Nephron (organoid): Measurements from ENCODE around the gene BRIP1.

Experiments
- H3K27ac Mint-ChIP-seq, 3 experiments: 2 replicates each; pipeline ENCODE4 v1.8.0; 2020; ENCODE audit warnings: mixed read lengths in 3 of 3, mild to moderate bottlenecking in 2 of 3, moderate library complexity in 1 of 3
- H3K27me3 Mint-ChIP-seq: 2 replicates; pipeline ENCODE4 v1.8.0; 2021; ENCODE audit warnings: low read depth, mild to moderate bottlenecking, moderate library complexity, mixed read lengths
- H3K36me3 Mint-ChIP-seq: 2 replicates; pipeline ENCODE4 v1.8.0; 2020; ENCODE audit warnings: low read depth, mixed read lengths
- H3K4me1 Mint-ChIP-seq: 2 replicates; pipeline ENCODE4 v1.8.0; 2020; ENCODE audit warnings: mixed read lengths
- H3K4me3 Mint-ChIP-seq, 3 experiments: 2 replicates each; pipeline ENCODE4 v1.8.0; 2020; ENCODE audit warnings: mild to moderate bottlenecking in 3 of 3, mixed read lengths in 3 of 3, moderate library complexity in 2 of 3
- H3K9me3 Mint-ChIP-seq: 2 replicates; pipeline ENCODE4 v1.8.0; 2020; ENCODE audit warnings: mixed read lengths
- TF ChIP-seq, protein P1 (sequence below), 3 experiments: fragments of 200-600 bp; sonication (generic); IDR thresholded peaks; one replicate each; pipeline ENCODE4 v1.5.0; 2021; ENCODE audit warnings: antibody characterized with exemption in 3 of 3; ENCODE audit not compliant: unreplicated experiment in 3 of 3

Gene BRIP1

DNA sequence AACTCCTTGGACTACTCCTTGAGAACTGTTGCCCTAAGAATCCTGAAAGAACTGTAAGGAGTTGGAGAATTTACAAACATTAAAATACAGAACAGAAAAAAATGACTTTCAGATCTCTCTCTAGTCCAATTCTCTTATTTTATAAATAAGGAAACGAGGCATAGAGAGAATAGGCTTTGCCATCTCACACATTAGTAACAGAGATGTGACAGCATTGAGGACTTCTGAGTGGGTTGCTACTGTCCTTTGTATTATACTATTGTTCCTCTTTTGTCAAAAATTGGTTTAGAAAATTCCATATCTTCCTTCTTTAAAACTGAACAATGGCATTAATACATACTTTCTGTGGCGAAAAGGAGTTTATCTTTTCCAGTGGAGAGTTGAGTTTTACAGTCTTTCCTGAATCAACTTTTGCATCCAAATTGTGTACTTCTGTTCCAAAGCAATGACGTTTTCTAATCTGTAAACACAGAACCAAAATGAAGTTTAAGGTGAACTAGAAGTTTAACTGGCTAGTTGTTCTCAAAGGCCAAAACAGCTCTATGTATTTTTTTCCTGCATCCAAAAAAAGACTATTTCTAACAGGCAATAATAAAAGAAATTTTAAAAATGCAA, 16.5 kb downstream of the BRIP1 start:
- Mint-ChIP-seq H3K36me3 (peaks cover 35% of the 10 kb centered on the region), H3K27me3 (no peaks in the 10 kb centered on the region), H3K4me3 (no peak overlapping the region), H3K9me3 (no peaks in the 10 kb centered on the region), H3K4me1 (peaks cover 6% of the 10 kb centered on the region), H3K27ac (no peak overlapping the region)
- TF ChIP-seq, protein P1, sequence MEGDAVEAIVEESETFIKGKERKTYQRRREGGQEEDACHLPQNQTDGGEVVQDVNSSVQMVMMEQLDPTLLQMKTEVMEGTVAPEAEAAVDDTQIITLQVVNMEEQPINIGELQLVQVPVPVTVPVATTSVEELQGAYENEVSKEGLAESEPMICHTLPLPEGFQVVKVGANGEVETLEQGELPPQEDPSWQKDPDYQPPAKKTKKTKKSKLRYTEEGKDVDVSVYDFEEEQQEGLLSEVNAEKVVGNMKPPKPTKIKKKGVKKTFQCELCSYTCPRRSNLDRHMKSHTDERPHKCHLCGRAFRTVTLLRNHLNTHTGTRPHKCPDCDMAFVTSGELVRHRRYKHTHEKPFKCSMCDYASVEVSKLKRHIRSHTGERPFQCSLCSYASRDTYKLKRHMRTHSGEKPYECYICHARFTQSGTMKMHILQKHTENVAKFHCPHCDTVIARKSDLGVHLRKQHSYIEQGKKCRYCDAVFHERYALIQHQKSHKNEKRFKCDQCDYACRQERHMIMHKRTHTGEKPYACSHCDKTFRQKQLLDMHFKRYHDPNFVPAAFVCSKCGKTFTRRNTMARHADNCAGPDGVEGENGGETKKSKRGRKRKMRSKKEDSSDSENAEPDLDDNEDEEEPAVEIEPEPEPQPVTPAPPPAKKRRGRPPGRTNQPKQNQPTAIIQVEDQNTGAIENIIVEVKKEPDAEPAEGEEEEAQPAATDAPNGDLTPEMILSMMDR (IDR thresholded peaks at IDR 0.05; ENCODE audit: unreplicated experiment in 3 of 3): no peak

DNA sequence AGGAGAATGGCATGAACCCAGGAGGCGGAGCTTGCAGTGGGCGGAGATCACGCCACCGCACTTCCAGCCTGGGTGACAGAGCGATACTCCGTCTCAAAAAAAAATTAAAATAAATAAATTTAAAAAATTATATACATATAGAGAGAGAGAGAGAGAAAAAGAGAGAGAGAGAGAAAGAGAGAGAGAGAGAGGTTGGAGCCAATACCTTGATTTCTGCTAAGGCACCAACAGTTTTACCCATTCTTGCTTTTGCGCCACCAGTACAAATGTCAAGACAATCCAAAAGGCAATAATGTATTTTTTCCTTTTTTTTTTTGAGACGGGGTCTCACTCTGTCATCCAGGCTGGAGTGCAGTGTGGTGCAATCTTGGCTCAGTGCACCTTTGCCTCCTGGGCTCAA, 17.2 kb downstream of the BRIP1 start:
- peaks cover 36% of the 10 kb centered on the region for H3K36me3 Mint-ChIP-seq
- H3K4me1 Mint-ChIP-seq: peaks cover 6% of the 10 kb centered on the region
- H3K27ac Mint-ChIP-seq: no peak overlapping the region
- no peaks in the 10 kb centered on the region for H3K27me3 Mint-ChIP-seq
- no peaks in the 10 kb centered on the region for H3K9me3 Mint-ChIP-seq
- no peak overlapping the region for H3K4me3 Mint-ChIP-seq
- TF ChIP-seq, protein P1 (IDR thresholded peaks at IDR 0.05; ENCODE audit: unreplicated experiment in 3 of 3): no peak

DNA sequence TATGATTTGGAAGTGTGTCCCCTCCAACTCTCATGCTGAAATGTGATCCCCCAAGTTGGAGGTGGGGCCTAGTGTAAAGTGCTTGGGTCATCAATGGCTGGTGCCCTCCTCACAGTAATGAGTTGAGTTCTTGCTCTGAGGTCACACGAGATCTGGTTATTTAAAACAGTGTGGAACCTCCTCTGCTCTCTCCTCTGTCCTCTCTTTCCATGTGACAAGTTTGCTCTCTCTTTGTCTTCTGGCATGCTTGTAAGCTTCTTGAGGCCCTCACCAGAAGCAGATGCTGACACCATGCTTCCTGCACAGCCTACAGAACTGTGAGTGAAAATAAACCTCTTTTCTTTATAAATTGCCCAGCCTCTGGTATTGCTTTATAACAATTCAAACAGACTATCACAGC, 19.9 kb downstream of the BRIP1 start:
- Mint-ChIP-seq H3K4me1 (no peaks in the 10 kb centered on the region), H3K27ac (no peak overlapping the region), H3K36me3 (peaks cover 36% of the 10 kb centered on the region)

DNA sequence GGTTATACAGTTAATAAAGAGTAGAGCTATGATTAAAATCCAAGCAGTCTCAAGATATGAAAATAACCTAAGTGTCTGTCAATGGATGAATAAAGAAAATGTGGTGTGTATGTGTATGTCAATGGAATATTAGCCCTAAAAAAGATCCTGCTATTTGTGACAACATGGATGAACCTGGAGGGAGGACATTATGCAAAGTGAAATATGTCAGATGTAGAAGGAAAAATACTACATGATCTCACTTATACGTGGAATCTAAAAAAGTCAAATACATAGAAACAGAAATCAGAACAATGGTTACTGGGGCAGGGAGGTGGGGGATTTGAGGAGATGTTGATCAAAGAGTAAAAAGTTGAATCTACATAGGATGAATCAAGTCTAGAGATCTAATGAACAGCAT, 20.4 kb downstream of the BRIP1 start:
- H3K4me1 Mint-ChIP-seq: no peaks in the 10 kb centered on the region
- H3K4me3 Mint-ChIP-seq: no peak overlapping the region
- peaks cover 36% of the 10 kb centered on the region for H3K36me3 Mint-ChIP-seq
- no peaks in the 10 kb centered on the region for H3K27me3 Mint-ChIP-seq
- TF ChIP-seq, protein P1 (IDR thresholded peaks at IDR 0.05; ENCODE audit: unreplicated experiment in 3 of 3): no peak
- H3K27ac Mint-ChIP-seq: no peak overlapping the region
- no peaks in the 10 kb centered on the region for H3K9me3 Mint-ChIP-seq

More for the DNA sequence above, 19.9 kb downstream of the BRIP1 start:
- Mint-ChIP-seq H3K4me3 (no peak overlapping the region), H3K27me3 (no peaks in the 10 kb centered on the region), H3K9me3 (no peaks in the 10 kb centered on the region)
- TF ChIP-seq, protein P1 (IDR thresholded peaks at IDR 0.05; ENCODE audit: unreplicated experiment in 3 of 3): no peak

DNA sequence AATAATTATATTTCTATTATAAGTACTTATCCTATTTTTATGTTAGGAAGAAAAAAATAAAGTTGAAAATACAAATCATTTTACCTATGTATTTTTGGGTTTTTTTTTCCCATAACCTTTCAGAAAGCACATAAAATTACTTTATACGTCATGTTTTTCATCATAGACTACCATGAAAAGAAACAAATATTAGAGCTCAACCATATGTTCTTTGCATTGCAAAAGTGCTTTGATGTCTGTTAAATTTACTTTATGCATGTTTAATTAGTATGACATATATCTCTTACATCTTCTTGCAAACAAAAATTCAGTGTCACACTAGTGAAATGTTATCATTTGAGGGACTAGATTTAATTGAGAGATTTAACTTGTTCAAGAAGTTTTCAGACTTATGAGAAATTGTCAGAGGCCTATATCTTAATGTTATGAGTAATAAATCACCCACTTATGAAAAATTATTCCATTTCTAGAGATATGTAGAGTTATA, 24.0 kb downstream of the BRIP1 start:
- Mint-ChIP-seq H3K27me3 (no peaks in the 10 kb centered on the region), H3K4me1 (no peaks in the 10 kb centered on the region), H3K4me3 (no peak overlapping the region), H3K9me3 (no peaks in the 10 kb centered on the region), H3K27ac (no peak overlapping the region), H3K36me3 (peaks cover 16% of the 10 kb centered on the region)
- TF ChIP-seq, protein P1 (IDR thresholded peaks at IDR 0.05; ENCODE audit: unreplicated experiment in 3 of 3): no peak
